ENCODE data around the gene LGI4.

LGI4 gene

GRCh38 chr19:35134601-35135242 is at the start of gene LGI4:
TSS of gene LGI4 (minus strand) at chr19:35135059. CDS start at chr19:35134680, 379 bp downstream.
- no peak for DNase-seq (ENCODE audit: low spot score)

- DNase-seq (ENCODE audit: low spot score), result no peak
These were observed 49.4 kb upstream of the LGI4 start for GRCh38 chr19:35184267-35184666.

DNA sequence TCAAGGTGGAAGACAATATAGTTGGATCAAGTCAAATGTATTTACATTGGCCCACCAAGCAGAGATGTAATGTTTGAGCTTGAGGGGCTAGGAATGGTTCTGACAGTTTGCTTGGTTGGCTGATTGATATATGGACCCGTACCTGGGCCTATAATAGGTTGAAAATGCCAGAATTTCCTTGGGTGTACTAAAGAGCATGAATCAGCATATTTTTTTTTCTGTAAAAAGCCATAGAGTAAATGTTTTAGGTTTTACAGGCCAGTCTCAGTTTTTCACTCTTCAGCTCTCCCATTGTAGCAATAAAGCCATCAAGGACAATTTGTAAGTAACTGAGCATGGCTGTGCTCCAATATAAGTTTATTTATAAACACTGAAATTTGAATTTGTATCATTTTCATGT is 46.5 kb upstream of the LGI4 start:
- DNase-seq (ENCODE audit: low spot score), result no peak

GRCh38 chr19:35179830-35180229 is 45.0 kb upstream of the LGI4 start:
- DNase-seq (ENCODE audit: low spot score), result no peak

DNA sequence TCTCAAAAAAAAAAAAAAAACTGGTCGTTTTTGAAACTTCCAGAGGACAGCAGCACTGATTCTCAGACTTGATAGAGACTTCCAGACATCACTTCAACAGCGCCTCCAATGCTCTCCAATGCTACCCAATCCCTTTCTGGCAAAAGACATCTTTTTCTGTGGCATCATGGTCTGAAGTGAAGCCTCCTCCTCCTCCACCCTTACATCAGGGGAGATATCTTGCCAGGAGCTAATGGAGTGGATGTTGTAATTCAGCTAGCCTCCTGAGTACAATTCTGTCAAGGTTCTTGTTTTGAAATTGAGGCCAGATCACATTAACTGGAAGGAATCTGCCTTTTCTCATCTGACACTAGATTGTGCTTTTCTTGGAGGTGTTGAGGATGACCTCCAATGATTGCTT is 43.8 kb upstream of the LGI4 start:
- DNase-seq (ENCODE audit: low spot score), result no peak

GRCh38 chr19:35177377-35178274 is 42.8 kb upstream of the LGI4 start:
- DNase-seq (ENCODE audit: low spot score), result no peak

- DNase-seq (ENCODE audit: low spot score), result no peak
These were observed 41.3 kb upstream of the LGI4 start for GRCh38 chr19:35176181-35176570.

GRCh38 chr19:35174226-35174625 is 39.4 kb upstream of the LGI4 start:
- no peak for DNase-seq (ENCODE audit: low spot score)

DNA sequence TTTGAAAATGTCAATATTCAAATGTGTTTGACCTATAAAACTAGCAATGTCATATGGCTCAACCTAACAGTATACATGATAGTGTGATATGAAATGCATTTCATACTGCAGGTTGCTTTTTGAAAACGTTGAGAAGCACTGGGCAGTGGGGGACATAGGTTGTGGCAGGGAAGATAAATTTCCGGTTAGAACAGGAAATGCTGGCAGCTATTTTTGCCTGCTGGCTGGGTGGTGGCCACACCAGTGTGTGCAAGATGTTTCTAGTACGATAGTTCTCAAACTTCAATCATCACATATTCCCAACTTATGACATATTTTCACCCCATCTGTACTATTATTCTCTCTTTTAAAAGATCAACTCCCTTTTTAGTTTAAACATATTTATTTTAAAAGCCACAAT is 36.9 kb upstream of the LGI4 start:
- DNase-seq (ENCODE audit: low spot score), result no peak

DNA sequence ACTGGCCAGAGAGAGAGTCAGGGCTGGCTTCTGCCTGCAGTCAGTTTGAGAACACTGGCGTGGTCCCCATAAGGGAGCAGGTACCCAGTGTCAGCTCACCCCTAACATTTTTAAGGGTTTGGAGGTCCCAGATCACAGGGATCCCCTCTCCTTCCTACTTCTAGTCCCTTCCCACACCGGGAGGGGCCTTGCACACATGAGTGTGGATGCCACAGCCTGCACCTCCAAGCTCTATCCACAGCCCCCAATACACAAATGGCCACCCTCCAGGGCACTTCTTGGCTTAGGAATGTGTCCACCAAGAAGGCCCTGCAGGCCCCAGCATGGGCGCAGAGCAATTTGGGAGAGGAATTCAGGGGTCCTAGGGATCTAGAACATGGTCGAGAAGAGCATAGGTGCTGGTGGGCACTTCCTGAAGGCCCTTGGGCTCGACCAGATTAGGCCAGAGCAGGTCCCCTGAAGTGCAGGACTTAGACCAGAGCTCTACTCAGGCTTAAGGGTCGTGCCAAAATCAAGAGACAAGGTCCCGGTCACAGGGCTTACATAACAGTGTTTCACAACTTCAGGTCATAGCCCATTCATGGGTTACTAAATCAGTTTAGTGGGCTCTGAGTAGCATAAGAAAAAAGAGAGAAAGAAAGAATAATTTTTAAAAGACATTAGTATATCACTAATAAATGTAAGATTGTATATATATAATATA is 35.7 kb upstream of the LGI4 start:
- no peak for DNase-seq (ENCODE audit: low spot score)

DNA sequence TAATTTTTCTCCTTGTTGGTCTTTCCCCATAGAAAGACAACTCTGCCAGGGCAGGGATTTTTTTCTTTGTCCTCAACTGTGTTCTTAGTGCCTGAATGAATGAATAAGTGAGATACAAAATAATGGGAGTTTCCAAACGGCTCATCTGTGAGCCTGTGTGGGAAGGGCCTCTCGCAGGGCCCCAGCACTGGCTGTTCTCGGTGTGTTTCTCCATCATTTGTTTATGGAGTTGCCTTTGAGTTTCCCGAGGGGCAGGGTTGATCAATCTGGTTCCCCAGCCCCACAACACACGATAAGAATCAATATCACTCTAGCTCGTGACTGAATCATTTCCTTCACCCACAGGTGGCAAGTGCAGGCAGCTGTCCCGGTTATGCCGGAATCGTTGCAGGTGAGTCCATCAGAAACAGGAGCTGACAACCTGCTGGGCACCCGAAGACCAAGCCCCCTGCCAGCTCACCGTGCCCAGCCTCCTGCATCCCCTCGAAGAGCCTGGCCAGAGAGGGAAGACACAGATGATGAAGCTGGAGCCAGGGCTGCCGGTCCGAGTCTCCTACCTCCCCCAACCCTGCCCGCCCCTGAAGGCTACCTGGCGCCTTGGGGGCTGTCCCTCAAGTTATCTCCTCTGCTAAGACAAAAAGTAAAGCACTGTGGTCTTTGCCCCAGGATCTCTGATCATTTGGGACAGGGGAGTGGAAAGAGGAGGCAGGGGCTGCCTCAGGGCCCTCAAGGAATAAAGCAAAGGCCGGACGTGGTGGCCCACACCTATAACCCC is 34.5 kb upstream of the LGI4 start:
- no peak for DNase-seq (ENCODE audit: low spot score)

DNA sequence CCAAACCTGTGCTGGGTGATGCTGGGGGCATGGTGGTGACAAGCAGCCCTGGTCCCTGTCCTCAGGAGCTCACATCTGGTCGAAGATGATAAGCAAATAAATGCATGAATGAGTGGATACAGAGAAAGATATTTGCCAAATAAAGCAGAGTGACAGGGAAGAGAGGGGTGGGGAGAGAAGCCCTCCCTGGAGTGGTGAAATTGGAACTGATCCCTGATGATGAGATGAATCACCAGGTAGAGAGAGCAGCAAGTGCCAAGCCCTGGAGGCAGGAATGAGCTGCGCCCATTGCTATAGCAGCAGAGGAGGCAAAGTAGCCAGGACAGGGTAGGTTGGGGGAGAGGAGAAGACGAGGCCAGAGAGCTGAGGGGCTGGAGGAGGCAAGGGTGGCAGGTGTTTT is 33.3 kb upstream of the LGI4 start:
- no peak for DNase-seq (ENCODE audit: low spot score)

- DNase-seq (ENCODE audit: low spot score), result no peak
These were observed 32.6 kb upstream of the LGI4 start for GRCh38 chr19:35167251-35168119.

DNA sequence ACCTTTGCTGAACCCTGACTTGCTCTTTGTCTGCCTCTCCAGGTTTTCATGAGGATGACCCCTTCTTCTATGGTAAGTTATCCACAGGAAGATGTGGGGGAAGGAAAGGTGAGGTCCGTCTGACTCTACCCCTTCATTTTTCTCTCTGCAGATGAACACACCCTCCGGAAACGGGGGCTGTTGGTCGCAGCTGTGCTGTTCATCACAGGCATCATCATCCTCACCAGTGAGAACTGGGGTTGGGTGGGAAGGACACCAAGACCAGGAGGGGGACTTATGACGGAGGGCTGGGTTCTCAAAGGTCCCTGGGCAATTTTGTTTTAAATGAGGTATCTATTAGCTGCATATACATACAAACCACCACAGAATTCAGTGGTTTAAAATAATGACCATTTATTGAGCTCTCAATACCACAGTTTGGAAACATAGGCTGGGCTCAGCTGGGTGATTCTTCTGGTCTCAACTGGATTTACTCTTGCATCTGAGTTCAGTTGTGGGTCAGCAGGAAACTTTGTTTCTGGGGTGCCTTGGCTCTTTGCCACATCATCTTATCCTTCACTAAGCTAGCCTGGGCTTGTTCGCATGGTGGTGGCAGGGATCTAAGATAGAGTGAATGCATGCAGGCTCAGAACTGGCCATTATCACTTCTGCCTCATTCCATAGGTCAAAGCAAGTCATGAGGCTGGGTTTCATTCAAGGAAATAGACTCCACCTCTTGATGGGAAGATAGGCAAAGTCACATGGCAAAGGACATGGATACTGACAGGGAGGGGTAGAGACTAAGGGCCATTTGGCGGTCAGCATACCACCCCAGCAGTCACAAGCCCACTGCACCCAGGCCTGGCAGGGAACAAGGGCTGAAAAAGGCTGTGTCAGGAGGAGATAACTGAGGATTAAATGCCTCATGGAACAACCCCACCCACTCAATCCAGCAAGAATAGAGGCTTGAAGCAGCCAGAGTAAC is 31.5 kb upstream of the LGI4 start:
- DNase-seq (ENCODE audit: low spot score), result no peak

DNA sequence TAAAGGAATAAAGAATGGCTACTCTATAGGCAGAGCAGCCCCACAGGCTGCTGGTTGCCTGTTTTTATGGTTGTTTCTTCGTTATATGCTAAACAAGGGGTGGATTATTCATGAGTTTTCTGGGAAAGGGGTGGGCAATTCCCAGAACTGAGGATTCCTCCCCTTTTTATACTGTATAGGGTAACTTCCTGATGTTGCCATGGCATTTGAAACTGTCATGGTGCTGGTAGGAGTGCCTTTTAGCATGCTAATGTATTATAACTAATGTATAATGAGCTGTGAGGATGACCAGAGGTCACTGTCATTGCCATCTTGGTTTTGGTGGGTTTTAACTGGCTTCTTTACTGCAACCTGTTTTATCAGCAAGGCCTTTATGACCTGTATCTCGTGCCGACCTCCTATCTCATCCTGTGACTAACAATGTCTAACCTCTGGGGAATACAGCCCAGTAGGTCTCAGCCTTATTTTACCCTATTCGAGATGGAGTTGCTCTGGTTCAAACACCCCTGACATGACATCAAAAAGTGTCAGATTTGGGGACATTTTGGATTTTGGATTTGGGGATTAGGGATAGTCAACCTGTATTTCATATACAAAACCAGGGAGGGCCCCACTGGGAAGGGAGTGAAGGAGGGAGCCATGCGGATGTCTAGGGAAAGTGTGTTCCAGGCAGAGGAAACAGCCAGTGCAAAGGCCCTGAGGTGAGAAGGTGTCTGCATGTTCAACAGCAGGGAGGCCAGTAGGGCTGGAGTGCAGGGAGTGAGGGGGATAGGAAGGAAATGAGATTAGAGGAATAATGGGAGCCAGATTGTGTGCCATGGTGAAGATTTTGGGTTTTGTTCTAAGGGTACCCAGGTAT is 30.6 kb upstream of the LGI4 start:
- no peak for DNase-seq (ENCODE audit: low spot score)

DNA sequence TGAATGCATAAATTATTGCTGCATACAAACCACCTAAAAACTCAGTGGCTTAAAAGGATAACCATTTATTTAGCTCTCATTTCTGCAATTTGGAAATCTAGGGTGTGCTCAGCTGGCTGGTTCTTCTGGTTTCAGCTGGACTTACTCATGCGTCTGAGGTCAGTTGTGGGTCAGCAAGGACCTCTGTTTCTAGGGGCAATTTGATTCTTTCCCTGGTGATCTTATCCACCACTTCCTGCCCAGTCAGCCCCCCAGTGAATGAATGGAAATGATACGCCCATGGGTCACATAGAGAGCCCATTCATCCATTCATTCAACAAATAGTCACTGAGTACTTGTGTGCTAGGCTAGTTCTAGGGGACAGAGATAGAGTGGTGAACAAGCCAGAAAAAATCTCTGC is 29.6 kb upstream of the LGI4 start:
- peak; percentile 89 for DNase-seq (ENCODE audit: low spot score)

GRCh38 chr19:35162471-35163326 is 27.8 kb upstream of the LGI4 start:
- no peak for DNase-seq (ENCODE audit: low spot score)

GRCh38 chr19:35161434-35161743 is 26.5 kb upstream of the LGI4 start:
- no peak for DNase-seq (ENCODE audit: low spot score)

Data from RKO (cell line).